Measurements from ENCODE around the gene ENAH. TPM values are rescaled to one million over a fixed set of nuclear protein-coding genes. Genes with fewer than 3 reads are reported as not detected.
A peak's percentile ranks its signal among the peaks of the same experiment; 100 is the strongest.

ENAH gene
- polyA plus RNA-seq, 1 donor (not counting 4 experiments of a cell fraction or from before 2014, with no cell fraction given): 61.0 TPM

- Histone ChIP-seq H3K36me3 (ENCODE audit: control insufficient read depth in 2 of 2, extremely low read depth in 1 of 2, insufficient read depth in 2 of 2, low read length in 2 of 2) (peaks cover 0 to 1% of the 10 kb centered on the region in 2 experiments), H3K27me3 (ENCODE audit: control insufficient read depth, extremely low read depth, insufficient read depth, low read length) (no peaks in the 10 kb centered on the region), H3K79me2 (ENCODE audit: control insufficient read depth, insufficient read depth, low read length) (peaks cover 72% of the 10 kb centered on the region), H3K9me1 (ENCODE audit: control insufficient read depth, extremely low read depth, insufficient read depth, low read length) (no peaks in the 10 kb centered on the region), H3K27ac (ENCODE audit: control insufficient read depth, insufficient read depth, low read length) (no peak overlapping the region), H3K4me1 (ENCODE audit: control insufficient read depth, extremely low read depth, insufficient read depth, low read length) (peaks cover 15% of the 10 kb centered on the region), H2AFZ (ENCODE audit: control insufficient read depth, low read length) (no peak overlapping the region), H3K4me3 (ENCODE audit: control insufficient read depth in 2 of 3, extremely low read depth in 1 of 3, insufficient read depth in 2 of 3, low read depth in 1 of 3, low read length in 3 of 3) (no peak overlapping the region), H3K9ac (ENCODE audit: control insufficient read depth, extremely low read depth, insufficient read depth, low read length) (no peak overlapping the region), H3K9me3 (ENCODE audit: control insufficient read depth, low read depth, low read length) (no peaks in the 10 kb centered on the region), H4K20me1 (ENCODE audit: control insufficient read depth, extremely low read depth, insufficient read depth, low read length) (no peaks in the 10 kb centered on the region), H3K4me2 (ENCODE audit: control insufficient read depth, extremely low read depth, insufficient read depth, low read depth, low read length) (peak overlapping the region; percentile 92)
- DNase-seq (ENCODE audit: low read depth, low spot score) (no peak), FAIRE-seq (no peak)
- dilution Hi-C loops (cut with MboI; ENCODE audit: extremely low pct_ligation_motif_present, low sequenced_read_pairs): no loop called here
- TF ChIP-seq CTCF (optimal IDR thresholded peaks at IDR 0.05 in 1 of 3, IDR thresholded peaks at IDR 0.05 in 1 of 3, conservative IDR thresholded peaks at IDR 0.05 in 1 of 3; ENCODE audit: extremely low read depth in 1 of 3, insufficient read depth in 2 of 3, low read length in 3 of 3) (no peak), EZH2 (IDR thresholded peaks at IDR 0.05; ENCODE audit: low read length) (no peak)
Observed at GRCh38 chr1:225650179-225650578, 2.7 kb downstream of the ENAH start.

GRCh38 chr1:225645194-225645895 is 7.6 kb downstream of the ENAH start:
- Histone ChIP-seq H3K9me3 (ENCODE audit: control insufficient read depth, low read depth, low read length) (no peaks in the 10 kb centered on the region), H3K9me1 (ENCODE audit: control insufficient read depth, extremely low read depth, insufficient read depth, low read length) (no peaks in the 10 kb centered on the region), H3K4me3 (ENCODE audit: control insufficient read depth in 2 of 3, extremely low read depth in 1 of 3, insufficient read depth in 2 of 3, low read depth in 1 of 3, low read length in 3 of 3) (no peak overlapping the region), H3K79me2 (ENCODE audit: control insufficient read depth, insufficient read depth, low read length) (peaks cover 79% of the 10 kb centered on the region), H4K20me1 (ENCODE audit: control insufficient read depth, extremely low read depth, insufficient read depth, low read length) (peaks cover 3% of the 10 kb centered on the region), H3K27ac (ENCODE audit: control insufficient read depth, insufficient read depth, low read length) (no peak overlapping the region), H3K4me1 (ENCODE audit: control insufficient read depth, extremely low read depth, insufficient read depth, low read length) (peaks cover 4% of the 10 kb centered on the region), H2AFZ (ENCODE audit: control insufficient read depth, low read length) (no peak overlapping the region), H3K27me3 (ENCODE audit: control insufficient read depth, extremely low read depth, insufficient read depth, low read length) (no peaks in the 10 kb centered on the region), H3K9ac (ENCODE audit: control insufficient read depth, extremely low read depth, insufficient read depth, low read length) (no peak overlapping the region), H3K4me2 (ENCODE audit: control insufficient read depth, extremely low read depth, insufficient read depth, low read depth, low read length) (no peak overlapping the region), H3K36me3 (ENCODE audit: control insufficient read depth in 2 of 2, extremely low read depth in 1 of 2, insufficient read depth in 2 of 2, low read length in 2 of 2) (peaks cover 0 to 5% of the 10 kb centered on the region in 2 experiments)
- DNase-seq (ENCODE audit: low read depth, low spot score): no peak
- no peak for TF ChIP-seq CTCF (optimal IDR thresholded peaks at IDR 0.05 in 1 of 3, IDR thresholded peaks at IDR 0.05 in 1 of 3, conservative IDR thresholded peaks at IDR 0.05 in 1 of 3; ENCODE audit: extremely low read depth in 1 of 3, insufficient read depth in 2 of 3, low read length in 3 of 3)
- TF ChIP-seq EZH2 (IDR thresholded peaks at IDR 0.05; ENCODE audit: low read length): no peak
- dilution Hi-C loops (cut with MboI; ENCODE audit: extremely low pct_ligation_motif_present, low sequenced_read_pairs): no loop called here
- FAIRE-seq: no peak
